ENCODE results near the gene CREBBP.

CREBBP gene

GRCh38 chr16:3858801-3859200 is 21.7 kb downstream of the CREBBP start:
- DNase-seq (ENCODE audit: extremely low read depth, insufficient read length) = no peak
- Histone ChIP-seq H3K4me3 (replicated peaks; ENCODE audit: low read depth, low read length) (no peak overlapping the region), H3K27me3 (replicated peaks; ENCODE audit: control insufficient read depth, insufficient read depth, low read length) (no peaks in the 10 kb centered on the region), H3K36me3 (ENCODE audit: control insufficient read depth, insufficient read depth, low read length) (no peaks in the 10 kb centered on the region; the same call in none of the 2 replicates)
- TF ChIP-seq CTCF (IDR thresholded peaks at IDR 0.05; ENCODE audit: insufficient read depth, low read length, poor library complexity, severe bottlenecking) = no peak

GRCh38 chr16:3857189-3858043 is 23.1 kb downstream of the CREBBP start:
- DNase-seq (ENCODE audit: extremely low read depth, insufficient read length) = peak; percentile 44
- Histone ChIP-seq H3K4me3 (replicated peaks; ENCODE audit: low read depth, low read length) (no peak overlapping the region), H3K27me3 (replicated peaks; ENCODE audit: control insufficient read depth, insufficient read depth, low read length) (no peaks in the 10 kb centered on the region), H3K36me3 (ENCODE audit: control insufficient read depth, insufficient read depth, low read length) (no peaks in the 10 kb centered on the region; the same call in 1 of the 2 replicates)
- TF ChIP-seq CTCF (IDR thresholded peaks at IDR 0.05; ENCODE audit: insufficient read depth, low read length, poor library complexity, severe bottlenecking) = no peak

GRCh38 chr16:3856367-3857141 is 24.0 kb downstream of the CREBBP start:
- Histone ChIP-seq H3K4me3 (replicated peaks; ENCODE audit: low read depth, low read length) (no peak overlapping the region), H3K27me3 (replicated peaks; ENCODE audit: control insufficient read depth, insufficient read depth, low read length) (no peaks in the 10 kb centered on the region), H3K36me3 (ENCODE audit: control insufficient read depth, insufficient read depth, low read length) (no peaks in the 10 kb centered on the region; the same call in 1 of the 2 replicates)
- DNase-seq (ENCODE audit: extremely low read depth, insufficient read length) = no peak
- no peak for TF ChIP-seq CTCF (IDR thresholded peaks at IDR 0.05; ENCODE audit: insufficient read depth, low read length, poor library complexity, severe bottlenecking)

GRCh38 chr16:3854750-3855541 is 25.6 kb downstream of the CREBBP start:
- H3K27me3 ChIP-seq (replicated peaks; ENCODE audit: control insufficient read depth, insufficient read depth, low read length) = no peaks in the 10 kb centered on the region
- no peak overlapping the region for H3K4me3 ChIP-seq (replicated peaks; ENCODE audit: low read depth, low read length)
- H3K36me3 ChIP-seq (ENCODE audit: control insufficient read depth, insufficient read depth, low read length) = peaks cover 4% of the 10 kb centered on the region
- DNase-seq (ENCODE audit: extremely low read depth, insufficient read length) = no peak
- no peak for TF ChIP-seq CTCF (IDR thresholded peaks at IDR 0.05; ENCODE audit: insufficient read depth, low read length, poor library complexity, severe bottlenecking)

- DNase-seq (ENCODE audit: extremely low read depth, insufficient read length) = no peak
- Histone ChIP-seq H3K4me3 (replicated peaks; ENCODE audit: low read depth, low read length) (no peak overlapping the region), H3K27me3 (replicated peaks; ENCODE audit: control insufficient read depth, insufficient read depth, low read length) (no peaks in the 10 kb centered on the region), H3K36me3 (ENCODE audit: control insufficient read depth, insufficient read depth, low read length) (peaks cover 8% of the 10 kb centered on the region)
- no peak for TF ChIP-seq CTCF (IDR thresholded peaks at IDR 0.05; ENCODE audit: insufficient read depth, low read length, poor library complexity, severe bottlenecking)
These were observed 30.0 kb downstream of the CREBBP start for GRCh38 chr16:3850544-3850899.

Data from GM06990 (cell line).